ENCODE measurements around the gene EIF3F. TPM values are rescaled to one million over a fixed set of nuclear protein-coding genes. Genes with fewer than 3 reads are reported as not detected.

The EIF3F gene
- total and polyA plus RNA-seq, 10 of the 15 experiments (the other 5 are each of a cell fraction or from before 2014, with no cell fraction given), result 81.3 to 461 (median 213) TPM

DNA sequence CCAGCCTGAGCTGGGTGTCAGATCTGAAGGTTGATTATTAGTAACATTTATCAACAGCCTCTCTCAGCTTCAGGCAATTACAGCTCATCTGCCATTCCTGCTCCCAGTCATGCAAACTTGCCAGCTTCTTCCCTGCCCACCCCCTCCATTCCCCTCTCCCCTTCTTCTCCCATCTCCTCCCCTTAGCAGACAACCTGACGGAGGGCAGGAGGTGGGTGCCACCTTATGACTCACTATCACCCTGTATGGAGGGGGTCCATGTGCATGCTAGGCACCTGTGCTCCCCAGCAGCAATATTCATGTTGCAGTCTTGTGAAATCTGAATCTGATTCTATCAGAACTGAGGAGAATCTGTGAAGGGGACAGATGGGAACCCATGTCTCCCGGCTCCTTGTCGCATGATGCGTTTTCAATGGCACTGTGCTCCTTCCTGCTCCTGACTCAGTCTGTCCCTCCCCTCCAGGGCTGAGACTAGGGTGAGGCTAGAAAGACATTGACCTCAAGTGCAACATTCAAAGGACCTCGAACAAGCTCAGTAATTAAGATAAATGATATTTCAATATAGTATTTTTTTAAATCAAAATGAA lies 47.6 kb downstream of the EIF3F start:
- no peaks in the 10 kb centered on the region; a peak in 1 of 4 replicates for H3K27me3 ChIP-seq (replicated peaks in 1 of 2; ENCODE audit: control insufficient read depth in 2 of 2, insufficient read depth in 2 of 2, low read length in 1 of 2)
- SMC1A ChIA-PET (ENCODE audit: uncharacterized antibody, unreplicated experiment), result interaction anchor here (1.3 to 2.7 kb wide), 2 partner anchors 28 to 65 kb away, joined by 4 to 12 read pairs; no protein-coding TSS in a partner anchor

More for the DNA sequence above, 47.6 kb downstream of the EIF3F start:
- Histone ChIP-seq H3K4me2 (ENCODE audit: control insufficient read depth, insufficient read depth) (no peak overlapping the region), H4K20me1 (ENCODE audit: control insufficient read depth, insufficient read depth) (no peaks in the 10 kb centered on the region), H3K9ac (ENCODE audit: control insufficient read depth, insufficient read depth, low read length) (no peak overlapping the region), H3K27ac (ENCODE audit: control insufficient read depth, insufficient read depth) (no peak overlapping the region), H2AFZ (ENCODE audit: control insufficient read depth, low read depth, low read length) (no peak overlapping the region), H3K4me1 (ENCODE audit: control insufficient read depth, insufficient read depth, low read length) (no peaks in the 10 kb centered on the region), H3K9me3 (replicated peaks; ENCODE audit: control insufficient read depth, insufficient read depth, low read length) (no peaks in the 10 kb centered on the region), H3K79me2 (ENCODE audit: control insufficient read depth, insufficient read depth, low read length) (no peaks in the 10 kb centered on the region), H3K36me3 (ENCODE audit: control insufficient read depth in 2 of 2, insufficient read depth in 2 of 2, low read length in 1 of 2) (no peaks in the 10 kb centered on the region), H3K4me3 (no peak overlapping the region)
- in situ Hi-C loops (cut with MboI), result no loop called here
- TF ChIP-seq SMAD1 (IDR thresholded peaks at IDR 0.05; ENCODE audit: low read depth, partially characterized antibody) (no peak), NR2F1 (conservative IDR thresholded peaks at IDR 0.05) (no peak), ZNF622 (IDR thresholded peaks at IDR 0.05) (no peak), STAT3 (IDR thresholded peaks at IDR 0.05; ENCODE audit: low read depth, low read length) (no peak), CBFB (IDR thresholded peaks at IDR 0.05; ENCODE audit: low read depth) (no peak), MYB (IDR thresholded peaks at IDR 0.05; ENCODE audit: borderline replicate concordance, low read depth, low read length) (no peak), BCL11A (IDR thresholded peaks at IDR 0.05; ENCODE audit: low read depth, low read length) (no peak), GABPA (IDR thresholded peaks at IDR 0.05; ENCODE audit: low read depth) (no peak)
- TF ChIP-seq, protein P1, sequence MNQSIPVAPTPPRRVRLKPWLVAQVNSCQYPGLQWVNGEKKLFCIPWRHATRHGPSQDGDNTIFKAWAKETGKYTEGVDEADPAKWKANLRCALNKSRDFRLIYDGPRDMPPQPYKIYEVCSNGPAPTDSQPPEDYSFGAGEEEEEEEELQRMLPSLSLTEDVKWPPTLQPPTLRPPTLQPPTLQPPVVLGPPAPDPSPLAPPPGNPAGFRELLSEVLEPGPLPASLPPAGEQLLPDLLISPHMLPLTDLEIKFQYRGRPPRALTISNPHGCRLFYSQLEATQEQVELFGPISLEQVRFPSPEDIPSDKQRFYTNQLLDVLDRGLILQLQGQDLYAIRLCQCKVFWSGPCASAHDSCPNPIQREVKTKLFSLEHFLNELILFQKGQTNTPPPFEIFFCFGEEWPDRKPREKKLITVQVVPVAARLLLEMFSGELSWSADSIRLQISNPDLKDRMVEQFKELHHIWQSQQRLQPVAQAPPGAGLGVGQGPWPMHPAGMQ (IDR thresholded peaks at IDR 0.05; ENCODE audit: borderline replicate concordance), result no peak
- TF ChIP-seq, protein P2, sequence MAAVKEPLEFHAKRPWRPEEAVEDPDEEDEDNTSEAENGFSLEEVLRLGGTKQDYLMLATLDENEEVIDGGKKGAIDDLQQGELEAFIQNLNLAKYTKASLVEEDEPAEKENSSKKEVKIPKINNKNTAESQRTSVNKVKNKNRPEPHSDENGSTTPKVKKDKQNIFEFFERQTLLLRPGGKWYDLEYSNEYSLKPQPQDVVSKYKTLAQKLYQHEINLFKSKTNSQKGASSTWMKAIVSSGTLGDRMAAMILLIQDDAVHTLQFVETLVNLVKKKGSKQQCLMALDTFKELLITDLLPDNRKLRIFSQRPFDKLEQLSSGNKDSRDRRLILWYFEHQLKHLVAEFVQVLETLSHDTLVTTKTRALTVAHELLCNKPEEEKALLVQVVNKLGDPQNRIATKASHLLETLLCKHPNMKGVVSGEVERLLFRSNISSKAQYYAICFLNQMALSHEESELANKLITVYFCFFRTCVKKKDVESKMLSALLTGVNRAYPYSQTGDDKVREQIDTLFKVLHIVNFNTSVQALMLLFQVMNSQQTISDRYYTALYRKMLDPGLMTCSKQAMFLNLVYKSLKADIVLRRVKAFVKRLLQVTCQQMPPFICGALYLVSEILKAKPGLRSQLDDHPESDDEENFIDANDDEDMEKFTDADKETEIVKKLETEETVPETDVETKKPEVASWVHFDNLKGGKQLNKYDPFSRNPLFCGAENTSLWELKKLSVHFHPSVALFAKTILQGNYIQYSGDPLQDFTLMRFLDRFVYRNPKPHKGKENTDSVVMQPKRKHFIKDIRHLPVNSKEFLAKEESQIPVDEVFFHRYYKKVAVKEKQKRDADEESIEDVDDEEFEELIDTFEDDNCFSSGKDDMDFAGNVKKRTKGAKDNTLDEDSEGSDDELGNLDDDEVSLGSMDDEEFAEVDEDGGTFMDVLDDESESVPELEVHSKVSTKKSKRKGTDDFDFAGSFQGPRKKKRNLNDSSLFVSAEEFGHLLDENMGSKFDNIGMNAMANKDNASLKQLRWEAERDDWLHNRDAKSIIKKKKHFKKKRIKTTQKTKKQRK (IDR thresholded peaks at IDR 0.05; ENCODE audit: low read depth, low read length), result no peak
- TF ChIP-seq, protein P3, sequence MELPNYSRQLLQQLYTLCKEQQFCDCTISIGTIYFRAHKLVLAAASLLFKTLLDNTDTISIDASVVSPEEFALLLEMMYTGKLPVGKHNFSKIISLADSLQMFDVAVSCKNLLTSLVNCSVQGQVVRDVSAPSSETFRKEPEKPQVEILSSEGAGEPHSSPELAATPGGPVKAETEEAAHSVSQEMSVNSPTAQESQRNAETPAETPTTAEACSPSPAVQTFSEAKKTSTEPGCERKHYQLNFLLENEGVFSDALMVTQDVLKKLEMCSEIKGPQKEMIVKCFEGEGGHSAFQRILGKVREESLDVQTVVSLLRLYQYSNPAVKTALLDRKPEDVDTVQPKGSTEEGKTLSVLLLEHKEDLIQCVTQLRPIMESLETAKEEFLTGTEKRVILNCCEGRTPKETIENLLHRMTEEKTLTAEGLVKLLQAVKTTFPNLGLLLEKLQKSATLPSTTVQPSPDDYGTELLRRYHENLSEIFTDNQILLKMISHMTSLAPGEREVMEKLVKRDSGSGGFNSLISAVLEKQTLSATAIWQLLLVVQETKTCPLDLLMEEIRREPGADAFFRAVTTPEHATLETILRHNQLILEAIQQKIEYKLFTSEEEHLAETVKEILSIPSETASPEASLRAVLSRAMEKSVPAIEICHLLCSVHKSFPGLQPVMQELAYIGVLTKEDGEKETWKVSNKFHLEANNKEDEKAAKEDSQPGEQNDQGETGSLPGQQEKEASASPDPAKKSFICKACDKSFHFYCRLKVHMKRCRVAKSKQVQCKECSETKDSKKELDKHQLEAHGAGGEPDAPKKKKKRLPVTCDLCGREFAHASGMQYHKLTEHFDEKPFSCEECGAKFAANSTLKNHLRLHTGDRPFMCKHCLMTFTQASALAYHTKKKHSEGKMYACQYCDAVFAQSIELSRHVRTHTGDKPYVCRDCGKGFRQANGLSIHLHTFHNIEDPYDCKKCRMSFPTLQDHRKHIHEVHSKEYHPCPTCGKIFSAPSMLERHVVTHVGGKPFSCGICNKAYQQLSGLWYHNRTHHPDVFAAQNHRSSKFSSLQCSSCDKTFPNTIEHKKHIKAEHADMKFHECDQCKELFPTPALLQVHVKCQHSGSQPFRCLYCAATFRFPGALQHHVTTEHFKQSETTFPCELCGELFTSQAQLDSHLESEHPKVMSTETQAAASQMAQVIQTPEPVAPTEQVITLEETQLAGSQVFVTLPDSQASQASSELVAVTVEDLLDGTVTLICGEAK (IDR thresholded peaks at IDR 0.05; ENCODE audit: borderline replicate concordance), result no peak
- BruUV-seq (replicated peaks), result no TSS peak
- POLR2A ChIA-PET, result no interaction called here
- intact Hi-C loops (cut with micrococcal nuclease; ENCODE audit: unreplicated experiment), result loop anchor here (10.0 kb wide), 1 partner anchor 170 kb away; no protein-coding TSS in a partner anchor
- FAIRE-seq, result no peak
- DNase-seq (ENCODE audit: low read depth, low spot score), result no peak
- CTCF ChIA-PET, result interaction anchor here (0.9 to 3.6 kb wide), 12 partner anchors 13 to 103 kb away, joined by 3 to 77 read pairs (median 14); partner anchors contain the start of gene EIF3F
- WGBS (ENCODE audit: insufficient coverage, insufficient replicate concordance, low lambda C conversion rate, missing lambda C conversion rate), result 49% methylated on average over 4 of the region's 5 CpGs
- no peak for ATAC-seq
- RAD21 ChIA-PET (ENCODE audit: unreplicated experiment), result interaction anchor here (2.0 to 4.1 kb wide), 2 partner anchors 28 to 65 kb away, joined by 10 to 30 read pairs; no protein-coding TSS in a partner anchor
